H54 (cell line): ENCODE measurements around the gene SMARCA4.
"Not testable (repeated sequence)": the region's sequence is repeated elsewhere in the genome, so short reads cannot be mapped to it uniquely, and the experiment has no call there.

ENCODE experiments used
- DNase-seq: peaks from one replicate; pipeline ENCODE4 v3.0.0; 2011; ENCODE audit warnings: low spot score, mixed read lengths; ENCODE audit not compliant: insufficient read length
- FAIRE-seq: peaks from 3 replicates; lab custom pipeline; 2011; peaks lifted over from hg19 to GRCh38; lab: Jason Lieb, UNC
- POLR2A ChIP-seq: IDR thresholded peaks from 2 replicates; pipeline ENCODE4 v1.6.1; 2011; ENCODE audit warnings: low read depth, mild to moderate bottlenecking, low read length

Gene SMARCA4

DNA sequence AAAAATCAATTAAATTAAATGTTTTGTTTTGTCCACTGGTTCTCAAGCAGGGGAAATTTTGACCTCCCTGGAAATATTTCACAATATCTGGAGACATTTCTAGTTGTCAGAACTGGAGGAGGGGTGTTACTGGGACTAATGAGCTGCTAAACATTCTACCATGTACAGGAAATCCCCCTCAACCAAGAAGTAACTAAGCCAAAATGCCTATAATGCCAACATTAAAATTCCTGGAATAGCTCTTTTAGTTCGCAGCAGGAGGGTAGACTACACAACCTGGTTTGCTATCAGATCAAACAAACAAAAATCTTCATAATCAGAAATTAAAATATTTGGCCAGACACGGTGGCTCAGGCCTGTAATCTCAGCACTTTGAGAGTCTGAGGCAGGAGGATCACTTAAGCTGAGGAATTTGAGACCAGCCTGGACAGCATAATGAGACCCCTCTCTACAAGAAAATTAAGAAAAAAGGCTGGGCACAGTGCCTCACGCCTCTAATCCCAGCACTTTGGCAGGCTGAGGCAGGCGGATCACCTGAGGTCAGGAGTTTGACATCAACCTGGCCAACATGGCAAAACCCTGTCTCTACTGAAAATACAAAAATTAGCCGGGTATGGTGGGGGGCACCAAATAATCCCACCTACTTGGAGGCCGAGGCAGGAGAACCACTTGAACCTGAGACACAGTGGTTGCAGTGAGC is 13.7 kb upstream of the SMARCA4 start:
- DNase-seq (no peak), FAIRE-seq (no peak)
- TF ChIP-seq POLR2A = no peak

DNA sequence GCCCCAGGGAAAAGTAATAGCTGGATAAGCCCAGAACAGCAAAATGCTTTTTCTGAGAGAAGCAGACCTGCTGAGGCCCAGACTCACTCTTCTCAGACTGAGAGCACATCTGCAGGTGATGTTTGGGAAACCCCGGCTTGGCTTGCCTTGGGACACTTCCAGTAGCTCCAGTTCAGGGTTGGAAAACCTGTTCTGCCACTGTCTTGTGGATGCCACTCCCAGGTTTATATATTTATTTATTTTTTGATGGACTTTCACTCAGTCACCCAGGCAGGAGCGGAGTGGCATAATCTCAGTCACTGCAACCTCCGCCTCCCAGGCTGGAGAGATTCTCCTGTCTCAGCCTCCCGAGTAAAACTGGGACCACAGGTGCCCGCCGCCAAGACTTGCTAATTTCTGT is 8.0 kb upstream of the SMARCA4 start:
- DNase-seq (no peak), FAIRE-seq (no peak)
- no peak for TF ChIP-seq POLR2A

GRCh38 chr19:10959277-10959968 is 1.4 kb upstream of the SMARCA4 start:
- FAIRE-seq, DNase-seq: not testable (repeated sequence)

- no peak for FAIRE-seq
- no peak for DNase-seq
- TF ChIP-seq POLR2A = 0 out of 2 replicates have a peak, but pooled peaks have one; percentile 14
These were observed 437 bp downstream of the SMARCA4 start for GRCh38 chr19:10961073-10961860.

DNA sequence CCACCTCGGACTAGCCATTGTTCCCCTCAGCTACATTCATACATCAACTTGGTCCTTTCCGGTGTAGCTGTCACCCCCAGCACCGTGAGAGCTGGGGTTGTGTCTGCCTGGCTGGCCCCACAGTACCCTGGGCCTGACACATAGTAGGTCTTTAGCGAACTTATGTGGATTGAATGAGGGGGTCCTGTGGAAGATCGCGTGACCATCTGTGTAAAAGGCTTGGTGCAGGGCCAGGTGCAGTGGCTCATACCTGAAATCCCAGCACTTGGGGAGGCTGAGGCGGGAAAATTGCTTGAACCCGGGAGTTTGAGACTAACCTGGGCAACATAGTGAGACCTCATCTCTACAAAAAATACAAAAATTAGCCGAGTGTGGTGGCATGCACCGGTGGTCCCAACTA is 2.0 kb downstream of the SMARCA4 start:
- DNase-seq (no peak), FAIRE-seq (no peak)
- TF ChIP-seq POLR2A = no peak

DNA sequence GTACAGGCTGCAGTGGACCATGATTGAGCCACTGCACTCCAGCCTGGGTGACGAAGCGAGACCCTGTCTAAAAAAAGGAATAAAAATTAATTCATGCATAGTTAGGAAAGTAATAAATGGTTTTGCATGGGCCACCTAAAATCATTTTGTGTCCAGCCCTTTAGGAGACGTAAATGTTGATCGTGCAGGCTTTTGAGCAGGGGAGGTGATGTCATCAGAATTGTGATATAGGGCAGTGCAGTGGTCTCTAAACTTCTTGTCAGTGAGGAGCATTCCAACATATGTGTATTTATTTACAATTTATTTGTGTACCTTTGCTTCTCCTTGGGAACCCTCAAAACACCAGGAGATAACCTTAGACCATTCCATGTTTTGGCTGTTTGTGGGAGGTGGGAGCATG is 3.0 kb downstream of the SMARCA4 start:
- no peak for FAIRE-seq
- no peak for TF ChIP-seq POLR2A
- no peak for DNase-seq

DNA sequence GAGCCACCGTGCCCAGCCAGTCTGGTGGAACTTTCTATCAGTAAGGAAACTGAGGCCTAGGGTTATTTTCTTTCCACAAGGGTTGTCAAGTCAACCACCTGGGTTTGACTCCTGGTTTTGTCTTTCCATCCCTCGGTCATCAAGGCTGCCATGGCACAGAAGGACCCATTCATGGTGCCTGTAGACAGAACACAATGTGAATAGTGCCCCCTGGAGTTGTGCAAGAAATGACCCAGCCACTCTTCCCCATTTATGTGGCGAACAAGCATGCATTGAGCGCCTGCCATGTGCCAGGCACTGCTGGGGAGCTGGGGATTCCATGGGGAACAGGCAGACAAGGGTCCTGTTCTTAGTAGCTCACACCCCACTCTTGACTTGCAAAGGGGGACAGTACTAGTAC is 4.1 kb downstream of the SMARCA4 start:
- no peak for TF ChIP-seq POLR2A
- DNase-seq = no peak
- no peak for FAIRE-seq

- no peak for TF ChIP-seq POLR2A
- FAIRE-seq = no peak
- no peak for DNase-seq
These were observed 4.6 kb downstream of the SMARCA4 start for GRCh38 chr19:10965398-10965797.

DNA sequence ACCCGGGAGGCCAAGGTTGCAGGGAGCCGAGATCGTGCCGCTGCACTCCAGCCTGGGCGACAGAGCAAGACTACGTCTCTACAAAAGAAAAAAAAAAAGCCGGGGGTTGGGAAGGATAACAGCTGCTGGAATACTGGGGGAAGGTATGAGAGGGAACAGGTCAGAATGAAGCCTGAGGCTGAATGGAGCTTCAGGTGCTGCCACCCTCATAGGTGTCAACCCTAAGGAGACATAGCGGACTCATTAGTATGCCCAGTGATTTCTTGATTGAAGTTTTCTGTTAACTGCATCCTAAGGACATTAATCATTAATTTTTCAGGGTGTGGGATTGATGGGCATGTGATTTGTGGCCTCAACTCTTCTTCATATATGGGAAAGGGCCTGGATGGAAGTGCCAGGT is 6.0 kb downstream of the SMARCA4 start:
- DNase-seq (no peak), FAIRE-seq (no peak)
- no peak for TF ChIP-seq POLR2A

DNA sequence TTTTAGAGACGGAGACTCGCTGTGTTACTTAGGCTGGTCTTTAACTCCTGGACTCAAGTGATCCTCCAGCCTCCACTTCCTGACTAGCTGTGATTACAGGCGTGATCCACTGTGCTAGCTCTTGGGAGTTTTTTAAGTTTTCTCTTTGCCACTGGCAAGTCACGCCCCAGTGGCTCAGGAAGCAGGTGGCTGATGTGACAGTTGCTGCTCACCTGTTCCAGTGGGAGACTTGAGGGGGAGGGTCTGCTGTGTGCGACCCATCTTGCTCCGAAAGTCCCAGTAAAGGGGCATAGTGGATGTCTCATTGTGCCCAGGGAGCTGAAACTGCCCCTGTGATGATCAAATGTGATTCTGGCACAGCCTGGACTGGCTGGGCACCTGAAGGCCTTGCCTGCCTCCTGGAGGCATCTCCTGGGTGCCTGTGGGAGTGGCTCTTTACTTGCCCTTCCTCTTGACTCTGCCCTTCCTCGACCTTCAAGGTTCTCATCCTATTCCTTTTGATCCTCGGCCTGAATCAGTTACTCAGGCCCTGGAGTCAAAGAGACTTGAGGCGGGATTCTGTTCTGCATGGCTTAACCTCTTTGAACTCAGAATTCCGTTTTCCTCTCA is 7.8 kb downstream of the SMARCA4 start:
- no peak for FAIRE-seq
- TF ChIP-seq POLR2A = no peak
- no peak for DNase-seq

DNA sequence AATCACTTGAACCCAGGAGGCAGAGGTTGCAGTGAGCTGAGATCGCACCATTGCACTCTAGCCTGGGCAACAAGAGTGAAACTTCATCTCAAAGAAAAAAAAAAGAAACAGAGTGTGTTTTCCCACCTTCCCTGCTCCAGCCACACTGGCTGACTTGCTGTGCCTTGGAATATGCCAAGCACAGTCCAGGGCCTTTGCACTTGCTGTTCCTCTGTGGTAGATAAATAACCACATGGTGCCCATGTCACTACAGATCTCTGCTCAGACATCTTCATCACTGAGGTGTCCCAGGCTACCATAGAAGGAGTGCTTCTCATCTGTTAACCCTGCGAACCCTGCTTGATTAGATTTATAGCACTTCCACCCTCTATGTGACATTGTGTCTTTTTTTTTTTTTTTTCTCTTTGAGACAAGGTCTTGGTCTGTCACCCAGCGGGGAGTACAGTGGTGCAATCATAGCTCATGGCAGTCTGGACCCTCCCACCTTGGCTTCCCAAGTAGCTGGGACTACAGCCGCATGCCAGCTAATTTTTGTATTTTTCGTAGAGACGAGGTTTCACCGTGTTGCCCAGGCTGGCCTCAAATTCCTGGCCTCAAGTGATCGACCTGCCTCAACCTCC is 10.4 kb downstream of the SMARCA4 start:
- DNase-seq (no peak), FAIRE-seq (no peak)
- TF ChIP-seq POLR2A = no peak

DNA sequence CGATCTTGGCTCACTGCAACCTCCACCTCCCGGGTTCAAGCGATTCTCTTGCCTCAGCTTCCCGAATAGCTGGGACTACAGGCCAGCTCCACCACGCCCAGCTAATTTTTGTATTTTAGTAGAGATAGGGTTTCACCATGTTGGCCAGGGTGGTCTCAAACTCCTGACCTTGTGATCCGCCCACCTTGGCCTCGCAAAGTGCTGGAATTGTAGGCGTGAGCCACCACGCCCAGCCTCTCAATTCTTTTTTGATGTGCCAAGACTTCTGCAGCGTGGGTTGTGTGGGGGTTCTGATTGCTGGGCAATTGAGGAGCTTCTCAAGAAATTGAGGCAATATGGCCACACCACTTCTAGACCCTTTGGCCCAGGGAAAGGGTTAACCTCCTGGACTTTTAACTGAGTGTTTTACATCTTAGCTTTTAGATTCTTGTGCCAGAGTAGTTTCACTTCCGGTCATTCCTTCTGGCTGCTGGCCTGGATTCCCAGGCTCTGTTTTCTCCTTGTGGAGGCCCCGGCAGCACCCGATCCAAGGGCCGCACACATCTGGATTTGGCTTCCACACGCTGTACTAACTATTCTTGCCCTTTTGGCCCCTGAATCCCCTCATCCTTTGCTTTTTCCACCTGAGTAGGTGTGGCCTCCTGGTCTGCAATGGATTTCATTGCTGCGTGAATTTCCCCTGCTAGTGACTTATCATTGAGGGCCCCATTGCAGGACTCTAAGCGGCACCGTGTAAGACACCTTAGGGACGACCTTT is 14.7 kb downstream of the SMARCA4 start:
- DNase-seq = peak; percentile 51
- no peak for FAIRE-seq

GRCh38 chr19:10976131-10976892 is 15.5 kb downstream of the SMARCA4 start:
- TF ChIP-seq POLR2A = no peak
- FAIRE-seq (no peak), DNase-seq (no peak)

More for the DNA sequence above, 14.7 kb downstream of the SMARCA4 start:
- no peak for TF ChIP-seq POLR2A
